PFSK-1 (cell line): ENCODE results near the gene AZIN2.

Source experiments
- FOXP2 ChIP-seq: optimal IDR thresholded peaks from 2 replicates; pipeline ENCODE3; 2011; ENCODE audit warnings: borderline replicate concordance, control low read depth, inconsistent platforms; ENCODE audit not compliant: insufficient read depth; ENCODE audit errors: extremely low read length, extremely low read depth
- POLR2AphosphoS5 ChIP-seq: IDR thresholded peaks from 2 replicates; pipeline ENCODE4 v1.6.1; 2012; ENCODE audit warnings: low read depth, mild to moderate bottlenecking, control low read depth, low read length, moderate library complexity
- SIN3A ChIP-seq: IDR thresholded peaks from 2 replicates; pipeline ENCODE4 v1.6.1; 2012; ENCODE audit warnings: mild to moderate bottlenecking, low read length, moderate library complexity, borderline replicate concordance; ENCODE audit not compliant: insufficient read depth
- TAF1 ChIP-seq: IDR thresholded peaks from 2 replicates; pipeline ENCODE4 v1.6.1; 2012; ENCODE audit warnings: low read length, control low read depth, borderline replicate concordance; ENCODE audit not compliant: insufficient read depth
- TF ChIP-seq, protein P1 (sequence below), 2 experiments: IDR thresholded peaks; 2 replicates each; pipeline versions ENCODE4 v1.6.1 to v1.8.0; 2011 to 2012; ENCODE audit warnings: low read depth in 2 of 2, low read length in 2 of 2, control low read depth in 1 of 2, inconsistent platforms in 1 of 2, mild to moderate bottlenecking in 1 of 2, moderate library complexity in 1 of 2; ENCODE audit not compliant: insufficient read depth in 1 of 2

AZIN2 gene

DNA sequence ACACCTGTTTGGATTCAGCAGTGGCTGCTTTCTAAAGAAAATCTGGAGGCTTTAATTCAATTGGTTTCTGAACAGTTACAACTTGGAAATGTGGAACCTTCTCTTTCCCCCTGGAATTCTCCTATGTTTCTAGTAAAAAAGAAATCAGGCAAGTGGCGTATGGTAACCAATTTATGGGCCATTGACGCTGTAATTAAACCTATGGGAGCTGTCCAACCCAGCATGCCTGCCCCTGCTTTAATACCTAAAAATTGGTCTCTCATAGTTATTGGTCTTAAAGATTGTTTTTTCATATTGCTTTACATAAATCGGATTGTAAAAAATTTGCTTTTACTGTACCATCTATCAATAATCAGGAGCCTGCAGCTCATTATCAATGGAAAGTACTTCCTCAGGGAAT, 14.5 kb upstream of the AZIN2 start:
- TF ChIP-seq, protein P1, sequence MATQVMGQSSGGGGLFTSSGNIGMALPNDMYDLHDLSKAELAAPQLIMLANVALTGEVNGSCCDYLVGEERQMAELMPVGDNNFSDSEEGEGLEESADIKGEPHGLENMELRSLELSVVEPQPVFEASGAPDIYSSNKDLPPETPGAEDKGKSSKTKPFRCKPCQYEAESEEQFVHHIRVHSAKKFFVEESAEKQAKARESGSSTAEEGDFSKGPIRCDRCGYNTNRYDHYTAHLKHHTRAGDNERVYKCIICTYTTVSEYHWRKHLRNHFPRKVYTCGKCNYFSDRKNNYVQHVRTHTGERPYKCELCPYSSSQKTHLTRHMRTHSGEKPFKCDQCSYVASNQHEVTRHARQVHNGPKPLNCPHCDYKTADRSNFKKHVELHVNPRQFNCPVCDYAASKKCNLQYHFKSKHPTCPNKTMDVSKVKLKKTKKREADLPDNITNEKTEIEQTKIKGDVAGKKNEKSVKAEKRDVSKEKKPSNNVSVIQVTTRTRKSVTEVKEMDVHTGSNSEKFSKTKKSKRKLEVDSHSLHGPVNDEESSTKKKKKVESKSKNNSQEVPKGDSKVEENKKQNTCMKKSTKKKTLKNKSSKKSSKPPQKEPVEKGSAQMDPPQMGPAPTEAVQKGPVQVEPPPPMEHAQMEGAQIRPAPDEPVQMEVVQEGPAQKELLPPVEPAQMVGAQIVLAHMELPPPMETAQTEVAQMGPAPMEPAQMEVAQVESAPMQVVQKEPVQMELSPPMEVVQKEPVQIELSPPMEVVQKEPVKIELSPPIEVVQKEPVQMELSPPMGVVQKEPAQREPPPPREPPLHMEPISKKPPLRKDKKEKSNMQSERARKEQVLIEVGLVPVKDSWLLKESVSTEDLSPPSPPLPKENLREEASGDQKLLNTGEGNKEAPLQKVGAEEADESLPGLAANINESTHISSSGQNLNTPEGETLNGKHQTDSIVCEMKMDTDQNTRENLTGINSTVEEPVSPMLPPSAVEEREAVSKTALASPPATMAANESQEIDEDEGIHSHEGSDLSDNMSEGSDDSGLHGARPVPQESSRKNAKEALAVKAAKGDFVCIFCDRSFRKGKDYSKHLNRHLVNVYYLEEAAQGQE (IDR thresholded peaks at IDR 0.05; ENCODE audit: insufficient read depth in 1 of 2, low read depth in 2 of 2, low read length in 2 of 2) = 0 out of 4 replicates have a peak, but pooled peaks of 1 of the 2 experiments have one; percentile 21

DNA sequence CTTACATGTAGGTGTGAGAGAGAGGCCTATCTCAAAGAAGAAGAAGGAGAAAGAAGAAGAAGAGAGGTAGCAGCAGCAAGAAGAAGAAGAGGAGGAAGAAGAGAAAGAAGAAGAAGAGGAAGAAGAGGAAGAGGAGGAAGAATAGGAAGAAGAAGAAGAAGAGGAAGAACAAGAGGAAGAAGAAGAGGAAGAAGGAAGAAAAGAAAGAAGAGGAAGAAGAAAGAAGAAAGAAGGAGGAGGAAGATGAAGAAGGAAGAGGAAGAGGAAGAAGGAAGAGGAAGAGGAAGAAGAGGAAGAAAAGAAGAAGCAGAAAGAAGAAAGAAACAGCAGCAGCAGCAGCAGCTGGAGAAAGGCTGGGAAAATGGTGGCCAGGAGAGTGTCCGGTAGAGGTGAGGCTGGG, 10.3 kb upstream of the AZIN2 start:
- TF ChIP-seq TAF1 (no peak), FOXP2 (no peak), SIN3A (no peak), POLR2AphosphoS5 (no peak)
- TF ChIP-seq, protein P1 (IDR thresholded peaks at IDR 0.05; ENCODE audit: insufficient read depth in 1 of 2, low read depth in 2 of 2, low read length in 2 of 2) = no peak

DNA sequence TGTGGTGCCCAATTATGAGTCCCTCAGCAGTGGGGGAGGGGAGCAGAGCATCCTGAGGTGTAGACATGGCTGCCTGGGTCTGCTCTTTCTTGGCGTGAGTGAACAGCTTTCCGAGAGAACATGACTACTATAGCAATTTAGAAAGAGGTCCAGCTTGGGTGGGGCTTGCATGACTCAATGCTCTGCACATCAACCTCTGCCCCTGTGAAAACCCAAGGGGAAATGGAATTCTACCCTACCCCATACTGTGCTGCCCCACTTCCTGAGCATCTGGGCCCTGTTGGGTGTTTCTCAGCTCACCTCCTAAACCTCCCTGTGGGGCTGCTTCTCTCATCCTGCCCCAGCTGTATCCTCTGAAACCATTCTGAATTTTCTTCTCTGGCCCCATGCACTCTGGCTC, 8.2 kb upstream of the AZIN2 start:
- TF ChIP-seq TAF1 (no peak), FOXP2 (no peak), POLR2AphosphoS5 (no peak), SIN3A (no peak)
- TF ChIP-seq, protein P1 (IDR thresholded peaks at IDR 0.05; ENCODE audit: insufficient read depth in 1 of 2, low read depth in 2 of 2, low read length in 2 of 2) = no peak

DNA sequence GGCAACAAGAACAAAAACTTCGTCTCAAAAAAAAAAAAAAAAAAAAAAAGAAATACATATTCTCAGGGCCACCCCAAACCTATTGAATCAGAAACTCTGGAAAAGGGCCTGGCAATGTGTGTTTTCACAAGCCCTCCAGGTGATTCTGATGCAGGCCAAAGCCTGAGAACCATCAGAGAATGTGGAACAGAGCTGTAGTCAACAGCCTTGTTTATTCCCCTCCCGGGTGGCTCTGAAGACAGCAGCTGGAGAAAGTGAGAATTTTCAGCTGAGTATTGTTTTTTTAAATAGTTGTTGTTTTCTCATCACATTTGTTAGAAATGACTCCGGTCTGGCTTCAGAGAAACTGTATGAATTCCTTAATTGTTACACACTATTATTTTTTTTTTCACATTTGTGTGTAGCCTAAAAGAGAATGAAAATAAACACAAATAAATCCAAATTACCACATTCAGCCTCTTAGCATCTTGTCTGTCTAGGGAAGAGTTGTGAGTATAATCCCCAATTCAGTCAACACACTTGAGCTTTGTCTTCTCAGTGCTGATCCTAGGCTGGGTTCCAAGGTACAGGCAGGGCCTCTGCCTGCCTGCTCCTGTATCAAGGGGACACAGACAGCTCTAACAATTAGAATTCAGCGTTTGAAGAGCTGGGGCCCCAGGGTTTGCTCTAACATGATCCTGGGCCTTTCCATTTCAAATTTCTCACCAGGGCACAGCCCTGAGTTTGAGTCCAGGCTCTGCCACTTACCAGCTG, 6.6 kb upstream of the AZIN2 start:
- TF ChIP-seq SIN3A (no peak), TAF1 (no peak), FOXP2 (no peak), POLR2AphosphoS5 (no peak)
- TF ChIP-seq, protein P1 (IDR thresholded peaks at IDR 0.05; ENCODE audit: insufficient read depth in 1 of 2, low read depth in 2 of 2, low read length in 2 of 2) = no peak

DNA sequence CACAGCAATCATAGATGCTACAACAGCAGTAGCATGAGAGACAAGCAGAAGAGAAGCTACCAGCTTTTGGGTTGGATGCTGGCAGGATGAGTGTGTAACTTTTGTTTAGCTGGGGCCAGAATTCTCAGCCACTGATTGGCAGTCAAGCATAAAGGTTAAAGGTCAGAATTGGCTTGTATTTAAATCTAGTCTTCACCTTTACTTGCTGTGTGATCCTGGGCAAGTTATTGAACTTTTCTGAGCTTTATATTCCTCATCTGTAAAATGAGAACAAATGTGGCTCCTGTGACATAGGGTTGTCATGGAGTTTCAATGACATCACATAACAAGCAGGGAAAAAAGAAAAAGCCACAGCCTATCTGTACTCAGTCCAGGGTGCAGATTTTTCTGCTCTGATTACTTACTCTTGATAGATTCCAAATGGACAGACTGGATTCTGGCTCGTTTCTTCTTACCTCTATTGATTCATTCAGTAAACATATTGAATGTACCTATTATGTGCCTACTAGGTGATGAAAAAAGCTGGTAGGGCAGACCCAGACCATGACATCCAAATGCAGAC, 2.8 kb upstream of the AZIN2 start:
- TF ChIP-seq FOXP2 (no peak), POLR2AphosphoS5 (no peak), SIN3A (no peak), TAF1 (no peak)
- TF ChIP-seq, protein P1 (IDR thresholded peaks at IDR 0.05; ENCODE audit: insufficient read depth in 1 of 2, low read depth in 2 of 2, low read length in 2 of 2) = no peak
